Osteoblast (primary cell): Measurements from ENCODE around the gene FBXW9. TPM values are rescaled to one million over a fixed set of nuclear protein-coding genes. Genes with fewer than 3 reads are reported as not detected.
A peak's percentile ranks its signal among the peaks of the same experiment; 100 is the strongest.

Source experiments
- DNase-seq: peaks from one replicate; pipeline ENCODE4 v3.0.0; 2011; ENCODE audit warnings: low spot score, mixed read lengths; ENCODE audit not compliant: insufficient read length; ENCODE audit errors: missing footprints
- H2AFZ ChIP-seq: 2 replicates; pipeline ENCODE4 v1.6.0; 2011; ENCODE audit warnings: mild to moderate bottlenecking, low read length
- H3K27ac ChIP-seq: 2 replicates; pipeline ENCODE4 v1.5.1; 2011; ENCODE audit warnings: mild to moderate bottlenecking, low read depth, low read length, moderate library complexity
- H3K27me3 ChIP-seq: 2 replicates; pipeline ENCODE4 v1.6.0; 2012; ENCODE audit warnings: mild to moderate bottlenecking, control low read depth, inconsistent platforms, low read length, moderate library complexity; ENCODE audit not compliant: insufficient read depth
- H3K36me3 ChIP-seq: 2 replicates; pipeline ENCODE4 v1.5.1; 2011; ENCODE audit warnings: mild to moderate bottlenecking, low read length, control low read depth, moderate library complexity; ENCODE audit not compliant: insufficient read depth
- H3K4me1 ChIP-seq: 2 replicates; pipeline ENCODE4 v1.5.1; 2011; ENCODE audit warnings: mild to moderate bottlenecking, low read length, control low read depth, moderate library complexity; ENCODE audit not compliant: insufficient read depth
- H3K4me2 ChIP-seq: 2 replicates; pipeline ENCODE4 v1.6.0; 2011; ENCODE audit warnings: mild to moderate bottlenecking, low read length; ENCODE audit not compliant: insufficient read depth
- H3K4me3 ChIP-seq: fragments of 200-600 bp; sonication (generic); 3 replicates; pipeline ENCODE4 v1.5.1; 2012; ENCODE audit warnings: mild to moderate bottlenecking, low read length, inconsistent platforms; ENCODE audit not compliant: insufficient read depth
- H3K79me2 ChIP-seq: 2 replicates; pipeline ENCODE4 v1.6.0; 2012; ENCODE audit warnings: mild to moderate bottlenecking, low read length, control low read depth, inconsistent platforms; ENCODE audit not compliant: insufficient read depth
- H3K9me3 ChIP-seq: 2 replicates; pipeline ENCODE4 v1.5.1; 2011; ENCODE audit warnings: low read depth, low read length, control low read depth
- H4K20me1 ChIP-seq: 2 replicates; pipeline ENCODE4 v1.6.0; 2012; ENCODE audit warnings: mild to moderate bottlenecking, low read length, control low read depth; ENCODE audit not compliant: insufficient read depth
- total RNA-seq: library from RNA; depleted of rRNA; stranded (reverse); fragments of >200 nt; gene quantifications from 2 replicates; pipeline ENCODE4 v1.2.3, GENCODE V29; 2012
- TF ChIP-seq, protein P1 (sequence below): IDR thresholded peaks from 2 replicates; pipeline ENCODE4 v1.5.1; 2011; ENCODE audit warnings: mild to moderate bottlenecking, low read depth, low read length, moderate library complexity; ENCODE audit errors: extremely low read depth

FBXW9 gene
- total RNA-seq, 1 donor: 18.5 TPM

DNA sequence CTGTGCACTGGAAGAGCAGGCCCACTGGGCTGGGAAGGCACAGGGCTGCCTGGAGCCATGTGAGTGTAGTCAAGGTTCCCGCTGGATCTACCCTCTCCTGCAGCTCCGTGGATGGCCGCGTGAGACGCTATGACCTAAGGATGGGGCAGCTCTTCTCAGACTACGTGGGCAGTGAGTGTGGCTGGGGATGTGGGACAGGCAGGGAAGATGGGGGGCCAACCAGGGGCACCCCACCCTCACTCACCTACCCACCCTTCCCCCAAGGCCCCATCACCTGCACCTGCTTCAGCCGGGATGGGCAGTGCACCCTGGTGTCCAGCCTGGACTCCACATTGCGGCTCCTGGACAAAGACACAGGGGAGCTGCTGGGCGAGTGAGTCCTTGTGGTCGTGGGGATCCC lies 23.7 kb downstream of the FBXW9 start:
- peaks cover 45% of the 10 kb centered on the region for H3K36me3 ChIP-seq
- TF ChIP-seq, protein P1, sequence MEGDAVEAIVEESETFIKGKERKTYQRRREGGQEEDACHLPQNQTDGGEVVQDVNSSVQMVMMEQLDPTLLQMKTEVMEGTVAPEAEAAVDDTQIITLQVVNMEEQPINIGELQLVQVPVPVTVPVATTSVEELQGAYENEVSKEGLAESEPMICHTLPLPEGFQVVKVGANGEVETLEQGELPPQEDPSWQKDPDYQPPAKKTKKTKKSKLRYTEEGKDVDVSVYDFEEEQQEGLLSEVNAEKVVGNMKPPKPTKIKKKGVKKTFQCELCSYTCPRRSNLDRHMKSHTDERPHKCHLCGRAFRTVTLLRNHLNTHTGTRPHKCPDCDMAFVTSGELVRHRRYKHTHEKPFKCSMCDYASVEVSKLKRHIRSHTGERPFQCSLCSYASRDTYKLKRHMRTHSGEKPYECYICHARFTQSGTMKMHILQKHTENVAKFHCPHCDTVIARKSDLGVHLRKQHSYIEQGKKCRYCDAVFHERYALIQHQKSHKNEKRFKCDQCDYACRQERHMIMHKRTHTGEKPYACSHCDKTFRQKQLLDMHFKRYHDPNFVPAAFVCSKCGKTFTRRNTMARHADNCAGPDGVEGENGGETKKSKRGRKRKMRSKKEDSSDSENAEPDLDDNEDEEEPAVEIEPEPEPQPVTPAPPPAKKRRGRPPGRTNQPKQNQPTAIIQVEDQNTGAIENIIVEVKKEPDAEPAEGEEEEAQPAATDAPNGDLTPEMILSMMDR: no peak

DNA sequence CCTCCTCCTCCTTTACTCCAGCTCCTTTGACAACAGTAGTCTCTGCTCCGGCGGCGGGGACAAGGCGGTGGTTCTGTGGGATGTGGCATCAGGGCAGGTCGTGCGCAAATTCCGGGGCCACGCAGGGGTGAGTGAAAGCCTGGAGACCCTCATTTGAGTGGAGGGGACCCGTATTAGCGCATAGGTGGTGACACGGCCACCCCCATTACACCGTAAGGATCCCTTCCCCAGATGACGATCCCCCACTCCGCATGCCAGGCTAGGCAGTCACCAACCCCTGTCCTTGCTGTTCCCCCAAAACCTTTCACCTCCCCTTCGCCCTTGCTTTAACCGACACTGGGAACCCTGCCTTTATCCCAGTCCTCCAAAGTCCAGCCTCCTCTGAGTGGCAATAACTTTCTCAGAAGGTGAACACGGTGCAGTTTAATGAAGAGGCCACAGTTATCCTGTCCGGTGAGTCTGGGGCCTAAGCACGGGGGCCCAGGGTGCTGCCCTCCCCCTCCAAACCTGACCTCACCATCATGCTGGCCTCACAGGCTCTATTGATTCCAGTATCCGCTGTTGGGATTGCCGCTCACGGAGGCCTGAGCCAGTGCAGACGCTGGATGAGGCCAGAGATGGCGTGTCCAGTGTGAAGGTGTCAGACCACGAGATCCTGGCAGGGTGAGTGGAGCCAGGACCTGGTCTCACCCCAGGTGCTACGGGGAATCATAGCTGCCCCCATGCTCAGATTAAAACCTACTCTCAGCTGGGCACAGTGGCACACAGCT lies 26.1 kb downstream of the FBXW9 start:
- H2AFZ ChIP-seq: peak overlapping the region; percentile 90
- TF ChIP-seq, protein P1: no peak
- H3K4me1 ChIP-seq: peaks cover 34% of the 10 kb centered on the region
- H3K9me3 ChIP-seq: no peaks in the 10 kb centered on the region
- H3K27ac ChIP-seq: peak overlapping the region; percentile 95
- peaks cover 22% of the 10 kb centered on the region for H3K36me3 ChIP-seq
- peak overlapping the region; percentile 89 for H3K4me2 ChIP-seq
- H4K20me1 ChIP-seq: peaks cover 8% of the 10 kb centered on the region
- H3K79me2 ChIP-seq: peaks cover 50% of the 10 kb centered on the region
- peak; percentile 59 for DNase-seq
- H3K27me3 ChIP-seq: no peaks in the 10 kb centered on the region
- peak overlapping the region; percentile 80 for H3K4me3 ChIP-seq

More for the DNA sequence above, 23.7 kb downstream of the FBXW9 start:
- Histone ChIP-seq H3K27me3 (no peaks in the 10 kb centered on the region), H3K4me1 (peaks cover 18% of the 10 kb centered on the region), H3K9me3 (no peaks in the 10 kb centered on the region), H3K4me2 (no peak overlapping the region), H3K79me2 (peaks cover 34% of the 10 kb centered on the region), H2AFZ (no peak overlapping the region), H3K27ac (no peak overlapping the region), H3K4me3 (no peak overlapping the region), H4K20me1 (peaks cover 24% of the 10 kb centered on the region)
- DNase-seq: peak; percentile 79

DNA sequence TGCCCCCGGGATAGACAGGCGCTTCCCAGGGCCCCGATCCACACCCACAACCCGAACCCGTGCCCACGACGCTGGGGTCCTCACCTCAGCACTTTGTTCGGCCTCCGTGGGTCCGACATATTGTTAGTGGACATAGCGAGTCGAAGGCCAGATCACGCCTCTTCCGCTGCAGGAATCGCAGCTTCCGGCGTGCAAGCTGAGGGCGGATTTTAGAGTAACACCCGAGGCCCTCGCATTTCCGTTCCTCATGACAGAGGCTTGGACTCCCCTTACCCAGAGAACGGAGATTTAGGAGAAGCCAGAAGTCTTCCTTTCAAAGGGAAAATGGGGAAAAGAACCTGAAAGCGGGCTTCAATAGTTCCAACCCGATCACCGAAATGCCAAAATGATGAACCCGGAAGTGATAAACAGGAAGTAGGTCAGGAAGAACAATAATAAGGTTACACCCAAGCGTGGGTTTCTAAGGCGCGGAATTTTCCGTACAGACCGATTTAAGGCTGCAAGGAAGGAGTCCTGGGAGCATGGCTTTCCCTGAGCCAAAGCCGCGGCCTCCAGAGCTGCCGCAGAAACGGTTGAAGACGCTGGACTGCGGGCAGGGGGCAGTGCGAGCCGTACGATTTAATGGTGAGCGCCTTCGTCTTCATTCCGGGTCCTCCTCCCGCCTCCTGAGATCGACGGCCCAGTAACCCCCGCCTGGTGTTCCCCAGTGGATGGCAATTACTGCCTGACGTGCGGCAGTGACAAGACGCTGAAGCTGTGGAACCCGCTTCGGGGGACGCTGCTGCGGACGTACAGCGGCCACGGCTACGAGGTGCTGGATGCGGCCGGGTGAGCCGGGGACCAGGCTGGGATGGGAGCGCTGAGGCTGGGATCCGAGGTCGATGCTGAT lies 26.9 kb downstream of the FBXW9 start:
- Histone ChIP-seq H4K20me1 (peaks cover 8% of the 10 kb centered on the region), H3K9me3 (no peaks in the 10 kb centered on the region), H3K4me1 (peaks cover 34% of the 10 kb centered on the region), H2AFZ (peak overlapping the region; percentile 90), H3K79me2 (peaks cover 50% of the 10 kb centered on the region), H3K4me3 (peak overlapping the region; percentile 80), H3K4me2 (peak overlapping the region; percentile 89), H3K27ac (peak overlapping the region; percentile 95), H3K27me3 (no peaks in the 10 kb centered on the region), H3K36me3 (peaks cover 22% of the 10 kb centered on the region)
- TF ChIP-seq, protein P1: no peak
- DNase-seq: peak; percentile 97

DNA sequence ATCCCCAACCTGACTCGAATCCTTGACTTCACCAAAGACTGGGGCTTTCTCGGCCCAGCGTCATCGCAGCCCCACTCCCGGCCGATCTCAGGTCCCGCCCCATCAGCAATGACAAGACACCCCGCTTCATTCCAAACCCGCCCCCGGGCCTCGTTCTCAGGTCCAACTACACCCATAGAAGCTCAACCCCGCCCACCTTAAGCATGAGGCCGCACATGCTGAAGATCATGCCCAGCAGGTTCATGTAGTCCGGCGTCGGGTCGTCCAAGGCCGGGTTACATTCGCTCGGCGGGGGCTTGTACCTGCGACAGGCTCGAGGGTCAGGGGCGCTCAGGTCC lies 27.5 kb downstream of the FBXW9 start:
- Histone ChIP-seq H3K4me2 (peak overlapping the region; percentile 89), H3K4me1 (peaks cover 34% of the 10 kb centered on the region), H4K20me1 (peaks cover 8% of the 10 kb centered on the region), H3K9me3 (no peaks in the 10 kb centered on the region), H3K27ac (peak overlapping the region; percentile 95), H3K36me3 (peaks cover 22% of the 10 kb centered on the region), H2AFZ (peak overlapping the region; percentile 90), H3K4me3 (peak overlapping the region; percentile 80), H3K27me3 (no peaks in the 10 kb centered on the region), H3K79me2 (peaks cover 47% of the 10 kb centered on the region)
- TF ChIP-seq, protein P1: no peak
- peak; percentile 95 for DNase-seq
